Activated CD4-positive, alpha-beta T cell treated with anti-CD3 and anti-CD28 coated beads, Interleukin-2, Interleukin-6, amounts not matched to agents 100 ng/mL and 50 ng/mL, durations not matched to agents 16 hours and 8 hours (primary cell): ENCODE data around the gene ANKRD66.
"Not testable (repeated sequence)": the region's sequence is repeated elsewhere in the genome, so short reads cannot be mapped to it uniquely, and the experiment has no call there.

ENCODE experiments used
- DNase-seq: peaks from one replicate; pipeline ENCODE4 v3.0.0-alpha.2; 2020

The ANKRD66 gene

DNA sequence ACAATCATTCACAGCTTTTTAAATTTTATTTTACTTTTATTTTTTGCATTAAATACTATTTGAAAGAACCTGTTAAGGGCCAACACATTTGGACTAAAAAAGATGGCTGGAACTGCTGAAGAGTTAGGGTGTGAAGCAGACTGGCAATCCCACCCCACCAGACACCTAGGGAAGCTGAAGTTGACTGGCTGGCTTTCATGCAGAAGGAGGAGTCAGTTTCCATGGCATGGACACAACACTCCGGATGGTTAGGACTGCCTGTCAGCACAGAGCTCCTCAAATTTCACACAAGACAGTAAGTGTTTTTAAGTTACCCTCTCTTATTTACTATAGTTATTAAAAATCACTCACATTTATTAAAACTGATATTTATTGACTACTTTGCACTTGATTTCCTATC, at the start of gene ANKRD66:
TSS of gene ANKRD66 (plus strand) at position 238 of the 400 bp plus-strand sequence. CDS start 5,016 bp downstream, outside the sequence.
- DNase-seq: no peak

DNA sequence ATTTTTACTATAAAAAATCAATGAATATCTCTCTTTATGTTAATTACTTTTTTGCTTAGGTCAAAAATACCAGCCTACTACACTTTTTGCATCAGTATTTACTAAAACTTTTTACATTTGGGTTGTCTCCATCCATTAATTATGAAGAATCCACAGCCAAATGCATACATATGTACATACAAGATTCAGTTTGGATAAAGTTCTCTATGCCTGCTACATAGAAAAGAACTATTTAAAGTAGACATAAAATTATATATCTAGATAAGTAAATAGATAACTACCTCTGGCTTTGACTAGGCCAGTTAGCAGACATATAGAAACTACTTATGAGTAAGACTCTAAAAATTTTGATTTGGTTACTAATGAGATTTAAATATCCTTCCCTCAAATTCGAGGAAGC, 46.8 kb upstream of the ANKRD66 start:
- DNase-seq: no peak

DNA sequence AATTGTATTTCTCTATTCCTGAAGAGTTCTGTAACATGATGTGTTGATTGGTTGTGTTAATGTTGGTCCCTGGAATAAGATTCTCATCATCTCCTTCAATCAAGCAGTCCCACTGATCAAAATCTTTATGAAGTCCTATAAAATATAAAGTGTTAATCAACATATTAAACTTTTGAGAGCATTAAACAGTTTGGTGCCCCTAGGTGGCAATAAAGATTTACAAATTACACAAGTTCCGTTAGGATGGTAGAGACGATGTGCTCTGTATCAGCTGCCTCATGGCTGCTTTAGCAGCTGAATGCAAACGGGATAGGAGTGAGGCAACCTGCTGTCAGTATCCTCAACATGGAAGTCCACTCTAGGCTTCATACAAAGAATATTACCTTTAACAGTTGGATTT, 42.2 kb upstream of the ANKRD66 start:
- peak; percentile 1 for DNase-seq

DNA sequence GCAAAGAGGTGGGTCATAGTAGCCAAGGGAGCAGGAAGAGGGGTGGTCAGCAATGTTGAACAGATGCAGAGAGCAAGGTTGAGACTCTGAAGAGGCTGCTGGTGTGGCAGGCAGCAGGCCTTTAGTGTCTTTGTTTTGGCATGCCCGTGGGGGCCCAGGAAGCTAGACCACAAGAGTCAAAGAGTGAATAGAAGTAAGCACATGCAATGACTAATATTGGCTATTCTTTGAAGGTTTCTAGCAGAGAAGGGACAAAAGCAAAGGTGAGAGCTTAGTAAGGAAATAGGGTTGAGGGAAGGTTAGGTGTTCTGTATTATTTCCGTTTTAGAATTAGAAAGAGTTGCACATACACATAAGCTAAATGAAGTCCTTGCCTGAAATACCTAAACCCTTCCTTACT, 40.3 kb upstream of the ANKRD66 start:
- peak; percentile 15 for DNase-seq

DNA sequence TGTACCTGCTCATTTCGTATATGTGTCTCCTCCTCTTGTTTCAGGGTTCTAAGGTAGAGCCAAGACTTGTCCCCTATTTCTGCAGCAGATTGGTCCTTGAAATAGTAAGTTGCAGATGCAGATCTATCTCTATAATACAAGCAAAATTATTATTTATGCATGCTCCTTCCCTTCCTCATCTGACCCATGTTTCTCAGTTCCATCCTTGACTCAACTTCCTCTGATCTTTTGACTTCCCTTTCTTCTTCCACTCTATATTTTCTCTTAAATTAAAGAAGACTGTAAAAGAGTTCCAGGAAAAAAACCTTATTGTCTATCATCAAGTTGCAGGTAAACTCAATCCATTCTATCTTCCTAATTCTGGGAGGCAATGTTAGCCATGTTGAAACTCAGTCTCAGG, 35.2 kb upstream of the ANKRD66 start:
- no peak for DNase-seq

DNA sequence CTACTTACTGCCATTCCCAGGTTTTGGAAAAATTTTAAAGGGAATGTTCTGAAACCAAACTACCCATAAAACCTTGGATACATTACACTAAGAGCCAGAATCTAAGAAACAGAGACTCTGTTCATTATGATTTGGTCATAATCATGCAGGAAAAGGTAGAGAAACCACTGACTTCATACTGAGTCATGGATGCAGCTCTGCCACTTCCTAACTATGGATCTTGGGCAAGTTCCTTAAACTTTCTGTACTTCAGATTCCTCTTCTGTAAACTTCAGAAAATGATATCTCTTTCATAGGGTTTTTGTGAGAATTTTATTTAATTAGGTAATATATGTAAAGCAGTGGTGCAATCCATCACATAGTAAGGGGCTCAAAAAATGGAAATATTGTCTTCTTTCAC, 31.6 kb upstream of the ANKRD66 start:
- DNase-seq: no peak

DNA sequence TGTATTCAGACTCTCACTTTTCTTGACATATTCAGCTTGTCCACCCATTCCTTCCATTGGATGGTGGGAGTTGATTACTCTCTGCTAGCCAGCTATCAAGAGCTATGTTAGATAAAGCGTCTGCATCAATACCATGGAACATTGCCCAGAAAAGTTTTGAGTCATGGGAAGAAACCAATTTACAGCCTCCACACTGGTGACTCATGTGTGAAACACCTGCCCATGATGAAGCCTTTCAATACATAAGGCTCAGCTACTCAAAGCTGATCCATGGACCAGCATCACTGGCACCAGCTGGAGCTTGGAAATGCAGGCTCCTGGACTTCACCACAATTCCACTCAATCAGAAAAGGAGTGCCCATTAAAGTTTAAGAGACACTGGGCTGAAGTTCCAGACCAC, 27.6 kb upstream of the ANKRD66 start:
- DNase-seq: no peak

DNA sequence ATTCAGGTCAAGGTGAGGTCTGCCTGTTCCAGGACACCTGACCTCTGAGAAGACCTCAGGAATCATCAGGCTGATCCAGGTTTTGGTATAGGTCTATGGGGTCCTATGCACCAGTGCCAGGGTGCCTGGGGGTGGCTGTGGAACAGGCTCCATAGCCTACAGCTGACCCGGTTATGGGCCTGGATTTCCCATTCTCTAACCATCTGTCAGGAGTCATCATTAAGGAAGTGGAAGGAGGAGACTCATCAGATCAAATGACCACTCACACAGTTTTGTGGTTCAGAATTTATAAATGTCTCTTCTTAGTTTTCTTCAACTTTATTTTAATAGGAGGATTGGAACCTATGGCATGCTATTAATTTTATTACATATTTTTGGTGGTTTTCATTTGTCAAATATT, 26.3 kb upstream of the ANKRD66 start:
- no peak for DNase-seq

DNA sequence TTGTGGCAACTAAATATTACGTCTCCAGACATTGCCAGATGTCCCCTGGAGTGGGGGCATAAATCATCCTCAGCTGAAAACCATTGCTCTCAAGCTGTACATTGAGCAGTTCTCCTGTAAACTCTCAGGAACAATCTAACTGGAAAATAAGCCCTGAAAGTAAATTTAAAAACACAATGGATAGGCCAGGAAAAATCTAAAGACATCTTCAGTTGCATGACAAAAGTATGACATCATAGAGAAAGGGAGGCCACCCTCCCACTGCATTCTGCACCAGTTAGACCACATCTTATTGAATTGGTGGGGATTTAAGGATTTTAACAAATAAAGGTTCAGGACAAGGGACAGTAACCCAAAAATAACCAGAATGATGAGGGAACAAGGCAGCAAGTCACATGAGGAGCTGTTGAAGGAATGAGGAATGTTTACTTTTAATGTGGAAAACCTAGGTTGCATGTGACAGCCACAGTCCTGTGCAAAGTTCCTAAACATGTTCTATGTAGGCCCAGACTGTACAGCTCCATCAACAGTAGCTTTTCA, 16.9 kb upstream of the ANKRD66 start:
- DNase-seq: no peak

DNA sequence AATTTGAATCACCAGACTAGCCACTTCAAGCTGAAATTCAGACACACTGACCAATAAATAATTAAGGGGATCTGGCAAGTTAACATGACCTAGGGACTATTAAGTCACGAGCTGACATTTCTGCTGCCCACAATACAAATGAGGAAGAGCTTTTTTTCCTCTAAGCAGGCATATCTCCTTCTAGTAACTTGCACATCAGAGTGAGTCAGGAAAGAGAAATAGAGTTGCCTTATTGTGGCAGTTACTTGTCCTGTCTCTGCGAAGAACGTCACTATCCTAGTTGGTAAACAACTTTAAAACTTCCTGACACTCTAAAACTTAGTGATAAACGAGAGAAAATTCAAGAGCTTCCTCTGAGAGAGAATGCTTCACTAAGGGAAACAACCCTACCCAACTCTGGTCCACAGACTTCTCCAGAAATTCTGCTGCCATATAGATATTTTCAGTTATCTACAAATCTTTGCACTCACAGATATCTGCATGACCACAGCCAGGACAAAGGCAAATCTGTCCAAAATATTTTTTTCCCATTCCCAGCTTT, 15.7 kb upstream of the ANKRD66 start:
- DNase-seq: no peak

DNA sequence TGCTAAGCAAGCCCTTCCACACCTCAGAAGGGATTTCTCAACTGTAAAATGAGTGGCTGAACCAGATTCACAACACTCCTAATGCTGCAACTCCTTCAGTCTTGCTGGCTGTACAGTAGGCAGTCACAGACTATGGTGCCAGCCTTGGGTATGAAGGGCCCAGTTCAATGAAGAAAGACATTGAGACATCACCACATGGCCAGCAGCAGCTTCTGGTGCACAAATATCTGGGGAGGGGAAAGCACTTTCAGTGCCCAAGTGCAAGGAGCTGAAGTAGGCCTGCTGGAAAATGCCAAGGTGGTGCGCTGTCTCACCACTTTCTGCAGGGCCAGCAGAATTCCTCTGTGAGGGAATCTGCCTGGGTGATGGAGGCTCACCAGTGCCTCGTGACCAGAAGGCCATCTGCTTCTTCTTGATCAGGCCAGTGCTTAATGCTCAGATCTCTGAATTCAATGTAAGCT, 13.4 kb upstream of the ANKRD66 start:
- DNase-seq: no peak

DNA sequence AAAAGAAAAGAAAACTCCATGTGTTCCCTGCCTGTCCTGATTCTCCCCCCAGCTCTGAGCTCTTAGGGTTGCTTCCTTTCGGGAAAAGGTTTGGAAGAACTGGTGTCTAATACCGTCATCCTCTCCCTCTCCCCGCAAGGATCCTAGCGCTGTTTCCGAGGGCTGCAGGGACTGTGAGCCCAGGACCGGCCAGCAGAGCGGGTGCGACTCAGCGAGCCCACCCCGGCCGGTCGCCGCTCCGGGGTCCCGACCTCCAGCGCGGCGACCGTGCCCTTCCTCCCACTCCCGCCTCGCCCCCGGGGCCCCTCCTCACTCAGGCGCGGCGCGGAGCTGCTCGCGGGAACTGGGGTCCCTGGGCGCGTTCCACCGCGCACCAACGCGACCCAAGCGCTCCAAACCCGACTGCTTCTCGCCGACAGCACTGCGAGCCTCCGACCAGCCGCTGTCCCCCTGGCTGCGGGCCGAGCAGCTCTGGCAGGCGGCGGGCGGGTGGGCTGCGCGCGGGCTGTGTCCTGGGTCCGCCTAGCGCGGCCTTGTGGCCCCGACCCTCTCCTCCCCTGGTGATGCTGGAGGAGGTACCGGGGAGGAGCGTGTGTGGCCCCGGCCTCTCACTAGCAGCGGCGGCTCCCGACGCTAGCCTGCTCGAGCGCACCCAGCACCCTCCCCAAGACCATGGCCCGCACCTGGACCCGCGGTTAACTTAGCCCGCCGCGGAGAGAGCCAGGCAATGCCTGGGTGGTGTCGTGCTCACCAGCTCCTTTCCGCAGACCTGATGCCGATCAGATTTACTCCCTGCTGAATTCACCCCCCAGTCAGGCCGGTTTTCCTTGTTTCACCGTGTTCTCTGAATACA, 11.6 kb upstream of the ANKRD66 start, which contains the start of gene PLA2G7:
TSS of gene PLA2G7 (minus strand) at position 509 of the 853 bp plus-strand sequence. CDS start 12,484 bp downstream, outside the sequence.
- no peak for DNase-seq

DNA sequence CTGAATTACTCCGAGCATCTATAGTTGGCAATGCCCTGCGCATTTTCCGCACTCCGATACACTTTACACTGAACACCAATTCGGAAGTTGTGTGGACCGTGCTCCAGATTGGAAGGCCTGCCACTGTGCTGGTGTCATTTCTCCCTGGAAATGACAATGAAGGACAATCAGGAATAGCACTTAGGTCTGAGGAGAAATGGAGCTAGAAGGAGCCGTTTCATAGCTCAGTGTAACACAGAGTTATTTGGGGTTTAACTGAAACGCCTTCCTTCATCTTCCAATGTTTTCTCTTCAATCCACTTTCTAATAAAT, 11.1 kb upstream of the ANKRD66 start:
- no peak for DNase-seq

DNA sequence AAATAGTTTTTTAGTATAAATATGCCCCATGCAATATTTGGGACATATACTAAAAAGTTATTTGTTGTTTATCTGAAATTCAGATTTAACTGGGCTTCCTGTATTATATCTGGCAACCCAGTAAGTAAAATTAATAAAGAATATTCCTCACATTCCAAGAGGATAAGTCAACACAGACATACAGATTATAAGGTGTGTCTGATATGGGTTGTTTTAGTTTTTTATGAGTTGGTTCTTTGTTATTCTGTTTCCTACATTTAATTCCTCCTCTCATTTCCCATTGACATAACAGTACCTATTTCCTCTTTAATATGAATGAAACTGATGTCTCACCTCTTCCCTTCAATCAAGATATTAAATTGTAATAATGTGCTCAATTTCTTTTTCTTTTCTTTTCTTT, 9.8 kb upstream of the ANKRD66 start:
- no peak for DNase-seq

DNA sequence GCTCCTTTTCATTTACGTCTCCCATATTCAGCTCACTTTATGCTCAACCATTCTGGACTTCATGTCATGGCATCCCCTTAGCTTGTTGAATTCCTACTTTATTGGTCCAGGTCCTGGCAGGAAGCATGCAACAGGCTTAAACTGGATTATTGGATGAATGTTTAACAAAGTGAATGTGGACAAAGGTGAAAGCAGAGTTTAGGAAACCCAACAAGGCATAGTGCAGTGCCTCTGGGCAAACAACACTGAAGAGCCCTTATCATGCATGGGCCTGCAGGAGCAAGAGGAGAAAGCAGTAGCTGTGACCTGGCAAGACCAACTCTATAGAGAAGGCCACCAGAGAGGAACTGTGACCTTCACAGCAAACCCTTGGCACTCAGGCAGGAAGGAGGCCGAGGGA, 5.3 kb upstream of the ANKRD66 start:
- no peak for DNase-seq

DNA sequence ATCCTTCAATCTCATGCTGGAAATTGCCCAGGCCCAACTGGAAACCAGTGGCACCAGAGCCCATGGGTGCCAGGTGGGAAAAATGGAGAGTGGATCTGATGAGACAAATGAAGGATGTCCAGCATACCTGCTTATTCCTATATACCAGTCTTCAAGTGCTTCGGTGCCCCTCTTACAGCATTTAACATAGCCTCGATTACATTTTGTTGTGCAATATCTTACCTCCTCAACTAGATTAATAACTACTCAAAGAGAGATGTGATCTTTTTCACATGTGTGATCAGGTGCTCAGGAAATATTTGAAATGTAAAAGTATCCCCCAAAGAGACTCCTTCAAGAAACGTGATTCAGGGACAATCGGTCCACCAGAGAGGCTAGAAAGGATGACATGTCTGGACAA, 4.8 kb upstream of the ANKRD66 start:
- DNase-seq: no peak

DNA sequence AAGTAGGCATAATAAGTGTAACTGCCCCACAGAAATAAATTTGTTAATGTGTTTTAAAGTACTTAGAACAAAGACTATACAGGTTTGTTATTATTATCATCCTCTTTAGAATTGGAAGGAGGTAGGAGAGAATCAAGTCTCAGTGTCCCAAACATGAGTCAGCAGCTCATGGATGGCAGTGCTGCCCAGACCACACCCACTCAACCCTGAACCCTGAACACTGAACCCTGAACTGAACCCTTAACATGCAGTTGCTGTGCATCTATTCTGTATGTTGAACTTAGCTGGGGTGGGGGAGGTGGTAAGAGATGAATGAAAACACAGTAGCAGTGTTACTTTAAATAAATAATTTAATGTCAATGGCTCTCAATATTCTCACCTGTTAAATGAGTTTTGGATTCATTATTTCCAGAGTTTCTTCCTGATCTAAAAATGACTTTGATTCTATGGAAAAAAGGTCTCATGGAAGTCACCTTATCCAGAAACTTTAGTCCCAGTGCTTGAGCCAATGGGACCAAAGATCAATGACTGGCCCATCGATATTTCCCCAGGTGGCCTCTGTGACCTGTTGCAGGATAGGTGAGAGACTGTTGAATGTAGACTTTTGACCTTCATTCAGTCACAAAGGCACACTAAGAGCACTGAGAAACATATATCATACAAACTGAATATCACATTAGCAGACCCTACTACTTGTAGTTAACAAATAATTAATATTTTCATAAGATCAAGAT, 3.1 kb upstream of the ANKRD66 start:
- DNase-seq: no peak

DNA sequence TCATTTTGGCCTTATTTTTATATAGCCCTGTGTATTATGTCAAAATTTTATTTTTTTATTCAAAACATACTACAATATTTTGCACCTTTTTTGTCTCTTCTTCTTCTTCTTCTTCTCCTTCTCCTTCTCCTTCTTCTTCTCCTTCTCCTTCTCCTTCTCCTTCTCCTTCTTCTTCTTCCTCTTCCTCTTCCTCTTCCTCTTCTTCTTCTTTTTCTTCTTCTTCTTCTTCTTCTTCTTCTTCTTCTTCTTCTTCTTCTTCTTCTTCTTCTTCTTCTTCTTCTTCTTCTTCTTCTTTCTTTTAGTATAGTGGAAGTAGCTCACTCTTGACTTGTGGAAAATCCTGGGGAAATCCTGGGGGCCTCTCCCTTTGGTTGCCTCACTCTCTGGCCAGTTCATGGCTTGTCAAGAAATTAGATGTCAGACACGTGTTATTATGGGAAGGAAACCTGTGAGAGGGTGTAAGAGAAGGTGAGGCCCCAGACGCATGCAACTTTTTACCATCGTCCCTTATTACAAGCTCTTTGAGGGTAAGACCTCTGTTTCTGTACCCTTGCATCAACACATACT, 2.5 kb upstream of the ANKRD66 start:
- DNase-seq: not testable (repeated sequence)

DNA sequence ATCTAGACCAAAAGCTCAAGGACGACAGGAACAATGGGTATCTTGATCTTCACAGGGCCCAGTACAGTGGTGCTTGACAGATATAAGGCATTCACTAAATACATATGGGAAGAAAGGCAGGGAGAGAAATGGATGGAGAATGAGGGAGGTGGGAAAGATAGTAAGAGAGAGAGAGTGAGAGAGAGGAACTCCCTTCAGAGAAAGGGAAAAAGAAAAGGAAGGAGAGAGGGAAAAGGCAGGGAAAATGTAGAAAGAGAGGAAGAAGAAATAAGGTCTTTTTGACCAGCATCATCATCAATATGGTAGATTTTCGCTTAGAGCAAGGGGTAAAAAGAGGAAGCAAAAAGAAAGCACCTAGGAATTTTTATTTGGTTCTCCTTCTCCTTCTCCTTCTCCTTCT, 760 bp upstream of the ANKRD66 start:
- DNase-seq: no peak

DNA sequence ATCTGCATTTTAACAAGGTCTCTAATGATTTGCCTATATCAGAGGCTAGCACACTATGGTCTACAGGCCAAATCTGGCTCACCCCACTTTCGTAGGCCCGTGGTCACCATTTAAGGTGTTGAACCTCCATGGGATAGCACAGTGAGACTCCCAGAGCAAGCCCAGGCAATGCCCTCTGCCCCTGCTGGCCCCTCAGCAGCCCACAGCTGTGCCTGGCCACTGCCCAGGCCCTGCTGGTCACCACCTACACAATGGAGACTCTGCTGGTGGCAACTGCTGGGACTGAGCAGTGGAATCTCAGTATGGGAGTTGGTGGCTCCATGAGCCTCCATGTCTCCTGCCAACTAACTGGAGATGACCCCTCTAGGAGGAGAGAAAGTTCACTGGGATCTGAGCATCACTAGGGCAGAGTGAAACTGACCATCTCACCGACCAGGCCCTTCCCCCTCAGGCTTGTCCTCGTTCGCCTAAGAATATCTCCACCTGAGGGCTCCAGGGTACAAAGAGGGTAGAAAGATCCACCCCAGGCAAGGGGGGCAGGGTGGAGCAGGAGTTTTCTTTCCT, 2.3 kb downstream of the ANKRD66 start:
- no peak for DNase-seq

DNA sequence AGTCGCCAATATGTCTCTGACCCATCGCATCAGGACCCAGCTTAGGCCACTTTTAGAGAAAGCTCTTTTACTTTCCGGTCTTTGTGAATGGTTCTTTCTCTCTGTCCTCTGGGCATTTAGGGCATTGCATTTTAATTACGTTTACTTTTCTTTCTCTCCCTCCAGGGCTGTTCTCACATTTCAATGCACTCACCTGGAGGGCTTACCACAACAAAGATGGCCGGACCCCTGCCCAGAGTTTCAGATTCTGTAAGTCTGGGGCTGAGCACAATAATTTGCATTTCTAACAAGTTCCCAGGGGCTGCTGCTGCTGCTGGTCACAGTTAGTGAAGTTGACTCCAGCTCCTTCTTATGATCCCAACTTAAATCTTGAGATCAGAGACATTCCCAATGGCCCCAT, 3.0 kb downstream of the ANKRD66 start:
- no peak for DNase-seq

DNA sequence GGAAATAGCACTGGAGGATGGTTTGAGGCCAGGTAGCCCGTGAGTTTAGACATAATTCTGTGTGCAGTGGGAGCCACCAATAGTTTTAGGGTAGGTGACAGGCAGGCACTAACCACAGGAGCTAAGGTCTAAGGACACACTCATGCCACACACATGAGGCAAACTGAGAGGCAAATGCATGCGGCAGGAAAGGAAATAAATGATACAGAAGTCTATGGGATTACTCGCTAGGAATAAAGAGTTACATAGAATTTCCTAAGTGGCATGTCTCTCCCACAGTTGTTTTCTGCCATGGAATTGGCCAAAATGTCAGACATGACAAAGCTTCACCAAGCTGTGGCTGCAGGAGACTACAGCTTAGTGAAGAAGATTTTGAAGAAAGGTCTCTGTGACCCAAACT, 4.9 kb downstream of the ANKRD66 start:
- DNase-seq: no peak

DNA sequence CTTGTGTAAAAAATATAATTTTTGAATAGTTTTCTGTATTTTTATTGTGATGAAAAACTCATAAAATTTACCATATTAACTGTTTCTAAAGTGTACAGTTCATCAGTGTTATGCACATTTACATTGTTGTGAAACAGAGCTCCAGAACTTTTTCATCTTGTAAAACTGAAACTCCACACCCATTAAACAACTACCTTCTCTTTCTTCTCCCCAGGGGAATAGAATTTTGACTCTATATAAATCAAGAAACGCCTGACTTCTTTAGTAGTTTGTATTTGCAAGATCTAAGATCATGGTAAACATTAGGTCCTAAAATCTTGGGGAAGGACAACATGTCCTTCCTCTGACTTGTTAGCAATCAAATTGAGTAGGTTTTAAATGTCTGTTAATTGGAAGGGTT, 9.1 kb downstream of the ANKRD66 start:
- no peak for DNase-seq
